Hematopoietic multipotent progenitor cell treated with erythropoietin and hydrocortisone succinate and interleukin-3 and kit ligand, for 4 days (in vitro differentiated cells): ENCODE results near the gene EP400.

ENCODE experiments used
- DNase-seq: peaks from one replicate; pipeline ENCODE4 v3.0.0-alpha.2; 2015

Gene EP400

GRCh38 chr12:131927110-131928079 lies 22.3 kb upstream of the EP400 start:
- no peak for DNase-seq

- DNase-seq = peak; percentile 80
Observed at GRCh38 chr12:131928080-131928710, 21.5 kb upstream of the EP400 start.

DNA sequence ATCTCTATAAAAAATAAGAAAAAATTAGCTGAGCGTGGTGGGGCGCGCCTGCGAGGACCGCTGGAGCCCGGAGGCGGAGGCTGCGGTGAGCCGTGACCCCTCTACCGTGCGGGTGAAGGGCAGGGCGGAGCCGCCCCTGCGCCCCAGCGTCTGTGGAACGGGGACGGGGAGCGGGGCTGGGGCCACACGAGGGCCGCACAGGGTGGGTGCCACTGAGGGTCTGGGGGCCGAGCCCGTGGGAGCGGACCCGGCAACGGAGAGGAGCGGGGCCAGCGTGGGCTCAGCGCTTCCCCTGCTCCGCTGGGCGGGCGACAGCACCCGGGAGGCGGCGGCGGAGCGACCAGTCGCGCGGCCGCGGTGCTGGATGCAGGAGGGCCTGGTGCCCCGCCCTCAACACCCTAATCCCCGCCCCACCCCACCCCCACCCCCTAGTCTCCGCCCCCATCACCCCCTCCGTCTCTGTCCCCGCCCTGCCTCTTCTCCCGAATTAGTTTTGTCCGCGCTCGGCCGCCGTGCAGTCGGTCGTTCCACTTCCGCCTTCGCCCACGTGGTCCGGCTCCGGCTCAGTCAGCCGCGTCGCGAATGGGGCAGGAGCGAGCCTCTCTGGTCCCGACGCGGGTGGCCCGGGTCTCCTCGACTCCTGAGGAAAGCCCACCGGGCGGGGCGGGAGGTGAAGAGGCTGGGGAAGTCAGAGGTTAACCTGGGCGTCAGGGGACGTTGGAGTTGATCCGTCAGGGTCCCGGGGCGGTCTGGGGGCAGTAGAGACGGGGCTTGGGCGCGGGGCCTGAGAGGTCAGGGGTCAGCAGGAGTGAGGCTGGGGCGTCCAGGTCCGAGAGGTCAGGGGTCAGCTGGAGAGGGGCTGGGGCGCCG lies 20.8 kb upstream of the EP400 start, which contains the start of gene PUS1:
PUS1 (plus strand) TSS at position 566 of the 870 bp plus-strand sequence. CDS start 447 bp downstream, outside the sequence.
- DNase-seq = peak; percentile 97

DNA sequence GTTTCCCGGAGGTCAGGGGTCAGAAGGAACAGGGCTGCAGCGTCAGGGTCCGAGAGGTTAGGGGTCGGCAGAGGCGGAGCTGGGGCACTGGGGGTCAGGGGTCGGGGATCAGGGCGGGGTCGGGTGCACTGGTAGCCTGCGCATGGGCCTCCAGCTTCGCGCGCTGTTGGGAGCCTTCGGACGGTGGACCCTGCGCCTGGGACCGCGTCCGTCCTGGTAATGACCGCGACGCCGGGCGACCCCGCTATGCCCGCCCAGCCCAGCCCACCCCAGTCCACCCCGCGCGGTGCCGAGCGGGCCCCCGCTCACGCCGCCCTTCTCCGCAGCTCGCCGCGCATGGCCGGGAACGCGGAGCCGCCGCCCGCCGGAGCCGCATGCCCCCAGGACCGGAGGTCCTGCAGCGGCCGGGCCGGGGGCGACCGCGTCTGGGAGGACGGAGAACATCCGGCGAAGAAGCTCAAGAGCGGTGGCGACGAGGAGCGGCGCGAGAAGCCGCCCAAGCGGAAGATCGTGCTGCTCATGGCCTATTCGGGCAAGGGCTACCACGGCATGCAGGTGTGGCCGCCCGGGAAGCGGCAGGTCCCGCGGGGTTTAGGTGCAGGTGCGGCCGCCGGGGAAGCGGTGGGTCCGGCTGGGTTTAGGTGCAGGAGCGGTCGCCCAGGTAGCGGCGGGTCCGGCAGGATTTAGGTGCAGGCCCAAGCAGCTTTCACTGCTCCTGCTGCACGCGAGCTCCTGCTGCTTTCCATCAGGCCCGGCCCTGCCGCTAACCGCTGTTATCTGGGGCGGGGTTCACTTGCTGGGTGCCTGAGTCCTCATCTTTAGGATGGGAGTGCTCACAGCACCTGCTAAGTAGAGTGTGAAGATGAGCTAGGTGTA lies 19.9 kb upstream of the EP400 start:
- peak; percentile 82 for DNase-seq

DNA sequence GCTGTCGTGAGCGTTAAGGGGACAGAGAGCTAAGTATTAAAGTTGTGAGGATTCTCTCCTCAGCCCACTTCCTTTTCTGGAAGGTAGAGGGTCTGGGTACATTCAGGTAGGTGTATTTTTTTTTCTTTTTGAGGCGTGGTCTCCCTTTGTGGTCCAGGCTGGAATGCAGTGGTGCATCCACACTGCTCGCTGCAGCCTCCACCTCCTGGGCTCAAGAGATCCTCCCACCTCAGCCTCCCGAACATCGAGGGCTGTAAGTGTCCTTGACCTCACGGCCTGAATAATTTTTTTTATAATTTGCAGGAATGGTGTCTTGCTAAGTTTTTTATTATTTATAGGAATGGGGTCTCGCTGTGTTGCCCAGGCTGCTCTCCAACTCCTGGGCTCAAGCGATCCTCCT lies 19.2 kb upstream of the EP400 start:
- DNase-seq = no peak

DNA sequence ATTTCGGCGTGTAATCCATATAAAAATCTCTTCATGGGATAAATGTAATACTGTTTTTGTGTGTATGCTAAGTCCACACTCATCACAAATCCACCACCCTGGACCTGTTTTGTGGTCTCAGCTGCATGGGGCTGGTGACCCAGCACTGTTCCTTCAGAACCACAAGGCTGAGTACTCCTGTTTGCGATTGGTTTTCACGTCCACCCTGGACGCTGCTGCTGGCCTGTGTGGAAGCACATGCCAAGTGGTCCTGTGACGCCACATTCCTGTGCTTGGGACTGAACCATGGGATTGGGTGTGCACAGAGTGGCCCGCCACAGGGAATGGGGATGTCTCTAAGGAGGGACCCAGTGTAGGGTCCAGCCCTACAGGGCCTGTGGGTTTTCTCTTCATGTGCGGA lies 16.4 kb upstream of the EP400 start:
- DNase-seq = no peak

DNA sequence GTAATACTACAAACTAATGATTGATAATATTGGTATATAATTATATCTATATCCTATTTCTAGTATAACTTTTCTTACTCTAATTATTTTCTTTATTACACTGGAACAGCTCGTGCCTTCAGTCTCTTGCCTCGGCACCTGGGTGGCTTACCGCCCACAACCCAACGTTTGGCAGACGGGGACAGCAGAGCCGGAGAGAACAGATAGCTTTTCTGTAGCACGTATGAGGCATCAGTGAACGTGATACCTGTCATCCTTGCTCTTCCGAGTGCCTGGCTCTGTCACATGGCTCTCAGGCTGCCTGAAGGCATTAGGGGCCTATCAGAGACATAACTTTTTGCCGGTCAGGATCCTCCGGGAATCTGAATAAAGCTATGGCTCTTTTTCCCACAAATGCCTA lies 15.2 kb upstream of the EP400 start:
- DNase-seq = no peak

DNA sequence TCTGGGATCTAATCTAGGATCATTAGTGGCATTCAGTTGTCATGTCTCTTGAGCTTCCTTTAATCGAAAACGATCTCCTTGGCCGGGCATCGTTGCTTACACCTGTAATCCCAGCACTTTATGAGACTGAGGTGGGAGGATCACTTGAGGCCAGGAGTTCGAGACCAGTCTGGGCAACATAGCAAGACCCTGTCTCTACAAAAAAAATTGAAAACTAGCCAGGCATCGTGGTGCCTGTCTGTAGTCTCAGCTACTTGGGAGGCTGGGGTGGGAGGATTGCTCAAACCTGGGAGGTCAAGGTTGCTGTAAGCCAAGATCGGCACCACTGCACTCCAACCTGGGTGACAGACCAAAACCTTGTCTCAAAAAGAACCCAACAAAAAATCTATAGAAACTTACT lies 11.7 kb upstream of the EP400 start:
- DNase-seq = no peak

DNA sequence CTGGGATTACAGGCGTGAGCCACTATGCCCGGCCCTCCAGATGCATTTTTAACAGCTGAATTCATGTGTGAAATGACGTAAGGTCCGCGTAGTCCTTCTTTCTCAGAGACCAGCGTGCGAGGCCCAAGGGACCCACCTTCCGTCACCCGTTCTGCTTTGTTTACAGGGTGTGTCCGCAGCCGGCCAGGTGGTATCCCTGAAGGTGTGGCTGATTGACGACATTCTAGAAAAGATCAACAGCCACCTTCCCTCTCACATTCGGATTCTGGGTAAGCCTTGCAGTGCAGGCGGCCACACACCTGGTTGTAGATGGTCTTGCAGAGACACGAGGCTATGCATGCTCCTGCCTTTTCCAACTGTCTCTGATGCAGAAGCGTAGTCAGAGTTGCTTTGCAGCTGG lies 10.7 kb upstream of the EP400 start:
- DNase-seq = no peak

DNA sequence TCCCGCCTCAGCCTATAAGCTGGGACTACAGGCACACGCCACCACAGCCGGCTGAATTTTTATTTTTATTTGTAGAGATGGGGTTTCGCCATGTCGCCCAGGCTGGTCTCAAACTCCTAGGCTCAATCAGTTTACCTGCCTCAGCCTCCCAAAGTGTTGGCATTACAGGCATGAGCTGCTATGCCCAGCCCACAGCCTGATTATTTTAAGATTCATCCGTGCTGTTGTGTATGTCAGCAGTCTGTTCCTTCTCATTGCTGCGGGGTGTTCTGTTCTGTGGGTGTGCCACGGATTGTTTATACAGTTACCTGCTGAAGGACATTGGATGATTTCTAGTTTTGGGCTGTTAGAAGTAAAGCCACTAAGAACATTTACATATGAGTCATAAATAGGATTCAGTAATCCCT lies 9.6 kb upstream of the EP400 start:
- DNase-seq = no peak

DNA sequence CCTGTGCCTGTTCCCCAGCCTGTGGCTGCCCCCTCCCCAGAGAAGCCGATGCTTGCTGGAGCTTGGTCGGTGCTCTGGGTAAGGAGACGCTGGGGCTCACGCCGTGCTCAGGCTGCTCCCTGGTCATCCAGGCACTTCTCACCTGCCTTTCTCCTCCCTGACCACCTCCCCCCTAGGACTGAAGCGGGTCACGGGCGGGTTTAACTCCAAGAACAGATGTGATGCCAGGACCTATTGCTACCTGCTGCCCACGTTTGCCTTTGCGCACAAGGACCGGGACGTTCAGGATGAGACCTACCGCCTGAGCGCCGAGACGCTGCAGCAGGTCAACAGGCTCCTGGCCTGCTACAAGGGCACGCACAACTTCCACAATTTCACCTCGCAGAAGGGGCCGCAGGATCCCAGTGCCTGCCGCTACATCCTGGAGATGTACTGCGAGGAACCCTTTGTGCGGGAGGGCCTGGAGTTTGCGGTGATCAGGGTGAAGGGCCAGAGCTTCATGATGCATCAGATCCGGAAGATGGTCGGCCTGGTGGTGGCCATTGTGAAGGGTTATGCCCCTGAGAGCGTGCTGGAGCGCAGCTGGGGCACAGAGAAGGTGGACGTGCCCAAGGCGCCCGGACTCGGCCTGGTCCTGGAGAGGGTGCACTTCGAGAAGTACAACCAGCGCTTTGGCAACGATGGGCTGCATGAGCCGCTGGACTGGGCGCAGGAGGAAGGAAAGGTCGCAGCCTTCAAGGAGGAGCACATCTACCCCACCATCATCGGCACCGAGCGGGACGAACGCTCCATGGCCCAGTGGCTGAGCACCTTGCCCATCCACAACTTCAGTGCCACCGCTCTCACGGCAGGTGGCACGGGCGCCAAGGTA lies 8.4 kb upstream of the EP400 start:
- DNase-seq = no peak

DNA sequence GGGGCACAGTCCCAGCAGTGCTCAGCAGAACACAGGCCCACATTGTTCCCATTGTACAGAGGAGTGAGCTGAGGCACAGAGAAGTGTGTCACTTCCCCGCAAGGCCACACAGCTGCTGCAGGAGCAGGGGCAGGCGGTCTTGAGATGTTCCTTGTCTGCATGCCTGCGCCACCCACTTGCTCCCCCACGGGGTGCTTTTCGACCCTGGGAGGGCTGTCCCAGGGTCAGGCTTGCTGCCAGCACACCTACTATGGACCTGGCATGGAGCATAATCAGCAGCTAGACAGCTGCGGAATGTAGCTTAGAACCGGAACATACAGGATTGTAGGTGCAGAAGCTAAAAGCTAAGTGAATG lies 7.8 kb upstream of the EP400 start:
- no peak for DNase-seq

- DNase-seq = no peak
Observed at GRCh38 chr12:131942671-131943070, 7.1 kb upstream of the EP400 start.

GRCh38 chr12:131943389-131943788 lies 6.4 kb upstream of the EP400 start:
- DNase-seq = no peak

- no peak for DNase-seq
Observed at GRCh38 chr12:131943876-131944275, 5.9 kb upstream of the EP400 start.

DNA sequence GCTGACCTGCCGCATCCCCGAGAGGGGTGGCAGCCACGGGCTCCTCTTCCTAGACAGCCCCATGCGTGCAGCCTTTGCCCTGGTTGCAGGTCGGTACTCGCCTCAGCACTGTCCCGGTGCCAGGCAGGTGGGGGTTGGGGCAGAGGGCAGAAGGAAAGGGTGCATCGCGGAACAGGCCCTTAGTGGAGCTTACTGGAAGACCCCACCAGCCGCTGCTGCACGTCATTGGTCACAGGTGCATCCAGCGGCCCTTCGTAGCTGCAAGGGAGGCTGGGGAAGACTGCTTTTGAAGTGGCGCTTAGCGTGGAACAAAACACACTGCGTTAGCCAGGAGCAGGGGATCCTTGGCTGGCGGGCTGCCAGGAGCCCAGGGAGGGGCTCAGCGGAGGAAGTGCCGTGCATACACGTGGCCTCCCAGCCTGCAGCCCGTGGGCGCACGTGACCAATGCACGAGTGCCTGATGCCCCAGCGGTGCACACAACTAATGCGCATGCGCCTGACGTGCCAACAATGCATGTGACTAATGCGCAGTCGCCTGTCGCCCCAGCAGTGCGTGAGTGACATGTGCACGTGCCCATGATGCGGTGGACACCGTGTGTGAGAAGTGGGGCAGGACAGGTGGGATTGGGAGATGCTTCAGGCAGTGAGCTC lies 5.0 kb upstream of the EP400 start:
- no peak for DNase-seq

- no peak for DNase-seq
Observed at GRCh38 chr12:131946757-131947156, 3.0 kb upstream of the EP400 start.

GRCh38 chr12:131947482-131948027 lies 2.2 kb upstream of the EP400 start:
- no peak for DNase-seq

- DNase-seq = no peak
Observed at GRCh38 chr12:131948166-131948712, 1.5 kb upstream of the EP400 start.
